Measurements from ENCODE around the gene PDE3A.

DNA sequence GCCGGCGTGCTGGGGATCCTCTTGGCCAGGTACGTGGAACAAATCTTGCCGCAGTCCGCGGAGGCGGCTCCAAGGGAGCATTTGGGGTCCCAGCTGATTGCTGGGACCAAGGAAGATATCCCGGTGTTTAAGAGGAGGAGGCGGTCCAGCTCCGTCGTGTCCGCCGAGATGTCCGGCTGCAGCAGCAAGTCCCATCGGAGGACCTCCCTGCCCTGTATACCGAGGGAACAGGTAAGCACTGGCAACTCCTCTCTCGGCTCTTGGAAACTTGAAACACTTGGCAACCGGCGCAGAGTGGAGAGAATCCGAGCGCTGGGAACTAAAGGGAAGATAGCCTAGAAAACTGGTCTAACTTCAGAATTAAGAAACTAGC, 1.7 kb downstream of the PDE3A start:
- TF ChIP-seq, protein P1, sequence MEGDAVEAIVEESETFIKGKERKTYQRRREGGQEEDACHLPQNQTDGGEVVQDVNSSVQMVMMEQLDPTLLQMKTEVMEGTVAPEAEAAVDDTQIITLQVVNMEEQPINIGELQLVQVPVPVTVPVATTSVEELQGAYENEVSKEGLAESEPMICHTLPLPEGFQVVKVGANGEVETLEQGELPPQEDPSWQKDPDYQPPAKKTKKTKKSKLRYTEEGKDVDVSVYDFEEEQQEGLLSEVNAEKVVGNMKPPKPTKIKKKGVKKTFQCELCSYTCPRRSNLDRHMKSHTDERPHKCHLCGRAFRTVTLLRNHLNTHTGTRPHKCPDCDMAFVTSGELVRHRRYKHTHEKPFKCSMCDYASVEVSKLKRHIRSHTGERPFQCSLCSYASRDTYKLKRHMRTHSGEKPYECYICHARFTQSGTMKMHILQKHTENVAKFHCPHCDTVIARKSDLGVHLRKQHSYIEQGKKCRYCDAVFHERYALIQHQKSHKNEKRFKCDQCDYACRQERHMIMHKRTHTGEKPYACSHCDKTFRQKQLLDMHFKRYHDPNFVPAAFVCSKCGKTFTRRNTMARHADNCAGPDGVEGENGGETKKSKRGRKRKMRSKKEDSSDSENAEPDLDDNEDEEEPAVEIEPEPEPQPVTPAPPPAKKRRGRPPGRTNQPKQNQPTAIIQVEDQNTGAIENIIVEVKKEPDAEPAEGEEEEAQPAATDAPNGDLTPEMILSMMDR (IDR thresholded peaks at IDR 0.05; ENCODE audit: poor library complexity): no peak
- TF ChIP-seq EZH2phosphoT487 (IDR thresholded peaks at IDR 0.05; ENCODE audit: low read depth, severe bottlenecking, unreplicated experiment): no peak

Measured in hepatocyte (in vitro differentiated cells).